Measurements from ENCODE around the gene EAF1.
"Not testable (repeated sequence)": the region's sequence is repeated elsewhere in the genome, so short reads cannot be mapped to it uniquely, and the experiment has no call there.

Gene EAF1

DNA sequence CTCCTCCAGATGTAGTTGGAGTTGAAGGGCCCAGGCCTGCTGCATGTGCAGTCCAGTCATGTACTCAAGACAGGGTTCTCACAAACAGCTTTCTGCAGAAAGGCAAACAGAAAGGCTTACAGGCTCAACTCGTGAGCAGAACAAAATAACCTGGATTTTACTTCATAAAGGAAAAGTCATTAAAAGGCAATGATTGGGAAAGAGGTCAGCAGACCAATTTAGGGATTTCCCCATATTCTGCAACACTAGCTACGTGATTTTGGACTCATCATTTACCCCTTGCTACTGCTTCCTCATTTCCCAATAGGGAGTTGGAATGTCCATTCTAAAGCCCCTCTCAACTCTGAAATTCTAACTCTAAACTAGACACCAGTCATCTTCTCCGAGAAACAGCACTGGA is 18.2 kb upstream of the EAF1 start:
- no peak for FAIRE-seq

DNA sequence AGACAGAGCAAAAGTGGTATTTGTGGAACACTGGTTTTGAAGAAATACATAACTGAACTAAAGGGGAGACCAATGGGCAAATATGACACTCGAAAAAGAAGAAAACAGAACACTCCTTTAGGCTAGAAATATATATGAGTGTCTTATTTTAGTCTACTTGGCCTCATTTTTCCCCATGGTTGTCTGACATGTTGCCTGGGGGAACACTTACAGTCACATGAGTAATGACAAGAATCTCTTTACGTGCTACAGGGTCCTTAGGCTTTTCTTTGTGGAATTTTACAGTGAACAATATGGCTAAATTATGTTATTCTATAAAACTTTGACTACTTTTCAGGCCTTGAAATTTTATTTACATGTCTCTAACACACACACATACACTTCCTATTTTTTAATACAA is 17.6 kb upstream of the EAF1 start:
- FAIRE-seq, result no peak

DNA sequence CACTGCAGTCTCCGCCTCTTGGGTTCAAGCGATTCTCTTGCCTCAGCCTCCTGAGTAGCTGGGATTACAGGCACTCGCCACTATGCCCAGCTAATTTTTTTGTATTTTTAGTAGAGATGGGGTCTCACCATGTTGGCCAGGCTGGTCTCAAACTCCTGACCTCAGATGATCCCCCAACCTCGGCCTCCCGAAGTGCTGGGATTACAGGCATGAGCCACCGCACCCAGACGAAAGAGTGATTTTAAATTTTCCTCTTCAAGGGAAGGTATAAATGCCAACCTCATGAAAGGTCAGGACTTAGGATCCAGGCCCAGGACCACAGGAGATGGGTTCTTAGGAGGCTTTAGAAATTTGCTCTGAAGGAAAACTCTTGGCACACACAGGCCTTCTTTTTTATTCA is 16.4 kb upstream of the EAF1 start:
- not testable (repeated sequence) for FAIRE-seq

DNA sequence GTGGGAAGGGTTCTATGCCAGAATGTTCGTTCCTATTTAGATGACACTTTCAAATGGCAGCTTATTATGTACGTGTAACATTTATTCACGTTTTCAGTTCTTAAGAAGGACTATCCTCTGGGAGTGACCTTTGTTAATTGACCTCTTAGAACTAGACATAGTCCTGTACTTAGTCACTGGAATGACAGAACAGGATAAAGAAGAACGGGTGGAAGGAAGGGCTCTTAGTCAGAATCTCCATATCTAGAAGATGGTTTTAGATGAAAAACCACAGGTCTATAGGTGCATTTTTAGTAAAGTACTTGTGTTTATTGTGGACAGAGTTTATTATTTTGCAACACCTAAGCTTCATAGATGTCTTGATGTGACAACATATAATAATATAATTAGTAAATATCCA is 6.5 kb upstream of the EAF1 start:
- no peak for FAIRE-seq

DNA sequence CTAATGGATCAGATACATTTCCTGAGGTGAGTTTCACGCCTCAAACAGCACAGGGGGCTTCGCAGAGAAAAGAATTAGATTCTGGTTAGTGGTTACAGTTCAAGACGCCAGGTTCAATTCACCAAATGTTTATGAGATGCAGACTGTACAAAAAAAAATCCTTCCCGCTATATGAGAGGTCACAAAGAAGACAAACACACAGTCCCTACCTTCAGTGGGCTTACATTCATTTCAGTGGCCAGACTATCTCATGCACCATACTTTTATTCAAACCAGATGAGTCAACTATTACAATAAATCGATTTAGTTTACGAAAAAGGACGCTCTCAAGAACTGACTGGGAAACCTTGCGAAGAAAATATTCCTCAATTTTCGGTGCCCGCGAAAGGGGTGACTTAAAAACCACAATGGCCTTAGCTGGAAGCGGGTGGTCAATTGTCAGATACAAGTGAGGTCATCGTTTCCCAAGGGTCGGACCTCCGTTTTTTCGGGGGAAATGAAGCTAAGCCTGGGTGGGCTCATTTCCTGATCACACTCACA is 749 bp upstream of the EAF1 start:
- FAIRE-seq, result no peak

DNA sequence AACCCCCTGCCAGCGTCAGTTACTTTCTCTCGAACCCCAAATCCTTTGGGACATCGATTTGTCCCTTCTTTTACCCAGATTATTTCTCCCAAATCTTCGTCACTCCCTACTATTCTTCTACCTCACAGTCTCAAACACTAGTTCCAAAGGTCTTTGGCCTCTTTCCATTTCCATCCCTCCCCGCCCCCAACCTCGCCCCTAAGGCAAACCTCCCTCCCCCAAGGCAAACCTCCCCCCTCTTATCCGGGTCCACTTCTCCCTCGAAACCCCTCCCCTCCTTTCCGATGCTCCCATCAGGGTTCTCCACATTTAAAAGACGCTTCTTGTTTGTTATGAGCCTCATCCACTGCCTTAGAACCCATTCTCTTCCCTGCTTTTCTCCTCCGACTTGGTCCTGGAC is 583 bp downstream of the EAF1 start:
- no peak for FAIRE-seq

DNA sequence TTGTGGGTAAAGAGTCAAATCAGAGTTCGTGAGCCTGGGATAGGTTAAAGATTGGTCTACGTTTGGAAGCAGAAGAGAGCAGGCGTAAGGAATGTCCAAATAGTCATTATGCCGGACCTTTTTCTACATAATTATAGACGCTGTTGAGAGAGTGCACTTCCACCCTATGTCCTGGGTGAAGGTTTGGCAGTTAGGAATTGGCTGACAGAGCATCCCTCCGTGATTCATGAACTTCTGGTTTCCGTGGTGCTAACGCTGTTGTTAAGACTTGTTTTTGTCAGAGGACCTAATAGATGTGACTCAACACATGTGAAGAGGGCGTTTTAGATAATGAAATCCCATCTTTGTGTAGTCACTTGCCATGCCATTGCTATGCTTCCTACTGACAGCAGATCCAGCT is 1.1 kb downstream of the EAF1 start:
- no peak for FAIRE-seq

DNA sequence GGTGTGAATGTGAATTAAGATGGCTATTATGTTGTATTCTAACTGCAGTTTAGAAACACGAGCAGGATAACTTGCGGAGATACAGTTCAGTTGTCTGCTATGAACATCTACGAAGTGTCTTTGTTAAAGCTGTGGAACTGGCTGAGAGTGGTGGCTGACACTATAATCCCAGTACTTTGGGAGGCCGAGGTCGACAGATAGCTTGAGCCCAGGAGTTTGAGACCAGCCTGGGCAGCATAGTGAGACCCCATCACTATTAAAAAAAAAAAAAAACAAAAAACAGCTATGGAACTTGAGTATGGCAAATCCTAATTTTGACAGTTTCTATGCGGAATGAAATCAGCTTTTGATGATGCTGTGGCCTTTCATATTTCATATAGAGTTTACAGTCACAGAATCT is 1.7 kb downstream of the EAF1 start:
- FAIRE-seq, result no peak

DNA sequence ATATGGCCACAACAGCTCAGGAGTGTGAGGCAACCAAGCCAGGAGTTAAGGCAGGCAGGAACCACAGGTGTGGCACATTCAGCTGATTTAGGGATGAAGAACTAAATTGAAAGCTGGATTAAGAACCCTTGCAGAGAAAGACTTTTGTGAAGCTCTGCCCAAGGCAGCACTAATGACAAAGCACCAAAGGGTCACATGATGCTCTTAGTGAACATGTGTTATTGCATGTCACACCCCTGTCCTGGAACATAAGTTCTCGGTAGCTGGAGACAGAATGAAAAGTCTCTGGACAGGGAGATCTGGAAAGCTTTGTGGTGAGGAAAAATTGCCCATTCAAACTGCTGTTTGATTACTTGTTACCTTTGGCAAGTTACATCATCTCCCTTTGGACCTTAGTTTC is 3.2 kb downstream of the EAF1 start:
- no peak for FAIRE-seq

DNA sequence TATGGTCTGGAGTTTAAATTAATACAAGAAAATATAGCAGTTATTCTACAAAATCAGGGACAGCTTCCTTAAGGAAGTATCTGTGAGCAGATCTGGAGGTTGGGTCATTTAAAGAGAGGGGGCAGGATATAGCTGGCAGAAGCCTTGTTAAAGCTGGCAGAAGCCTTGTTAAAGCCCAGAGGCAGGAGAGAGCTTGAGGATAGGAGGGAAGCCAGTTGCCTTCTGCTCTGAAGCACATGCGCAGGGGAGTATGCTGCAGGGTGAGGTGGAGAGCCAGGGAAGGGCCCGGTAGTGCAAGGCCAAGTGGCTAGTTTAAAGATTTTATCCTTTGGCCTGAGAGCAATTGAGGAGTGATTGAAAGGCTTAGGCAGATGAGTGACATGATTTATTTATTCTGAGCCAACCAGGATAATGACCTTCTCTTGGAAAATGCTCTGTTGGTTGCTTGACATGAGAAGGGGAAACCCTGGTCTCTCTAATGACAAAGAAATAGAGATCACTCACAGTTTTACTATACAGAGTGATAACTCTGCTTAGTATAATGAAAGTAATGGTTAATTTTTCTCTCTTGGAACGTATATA is 3.9 kb downstream of the EAF1 start:
- FAIRE-seq, result no peak

DNA sequence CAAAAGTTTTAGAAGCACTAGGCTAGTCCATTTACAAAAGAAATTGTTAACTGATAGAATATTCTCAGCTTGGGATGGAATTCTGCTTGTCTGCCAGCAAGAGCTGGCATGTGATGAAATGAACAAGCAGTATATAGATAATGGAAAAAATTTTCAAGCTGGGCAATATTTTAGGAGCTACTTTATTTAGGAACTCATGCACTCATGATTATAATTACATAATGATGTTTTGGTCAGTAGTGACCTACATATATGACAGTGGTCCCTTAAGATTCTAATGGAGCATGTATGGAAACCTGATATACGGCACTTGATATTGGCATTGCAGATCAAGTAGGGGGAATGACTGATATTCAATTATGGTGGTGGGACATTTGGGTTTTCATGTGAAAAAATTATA is 6.1 kb downstream of the EAF1 start:
- no peak for FAIRE-seq

DNA sequence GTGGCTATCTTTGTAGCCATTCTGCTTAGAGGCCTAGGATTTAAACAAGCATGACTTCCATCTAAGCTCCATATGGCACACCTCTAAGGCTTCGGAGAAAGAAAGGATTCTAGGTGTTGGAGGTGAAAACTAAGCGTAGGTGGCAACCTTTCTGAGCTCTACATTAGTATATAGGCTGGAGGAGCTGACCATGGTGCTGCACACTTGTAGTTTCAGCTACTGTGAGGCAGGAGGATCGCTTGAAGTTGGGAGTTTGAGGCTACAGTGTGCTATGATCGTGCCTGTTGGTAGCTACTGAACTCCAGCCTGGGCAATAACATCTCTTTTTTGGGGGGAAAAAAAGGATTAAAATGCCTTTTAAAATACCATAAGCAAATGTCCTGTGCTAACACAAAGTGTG is 7.4 kb downstream of the EAF1 start:
- FAIRE-seq, result no peak

DNA sequence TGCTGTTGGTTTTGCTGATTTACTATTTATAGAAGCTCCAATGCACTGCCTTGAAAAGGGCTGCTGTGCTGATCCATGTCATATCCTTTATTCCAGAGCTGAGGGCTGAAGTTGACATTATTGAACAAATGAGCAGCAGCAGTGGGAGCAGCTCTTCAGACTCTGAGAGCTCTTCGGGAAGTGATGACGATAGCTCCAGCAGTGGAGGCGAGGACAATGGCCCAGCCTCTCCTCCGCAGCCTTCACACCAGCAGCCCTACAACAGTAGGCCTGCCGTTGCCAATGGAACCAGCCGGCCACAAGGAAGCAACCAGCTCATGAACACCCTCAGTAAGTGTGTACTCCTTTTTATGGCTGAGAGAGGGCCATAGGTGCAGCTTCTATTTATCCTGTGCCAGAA is 8.8 kb downstream of the EAF1 start:
- no peak for FAIRE-seq

DNA sequence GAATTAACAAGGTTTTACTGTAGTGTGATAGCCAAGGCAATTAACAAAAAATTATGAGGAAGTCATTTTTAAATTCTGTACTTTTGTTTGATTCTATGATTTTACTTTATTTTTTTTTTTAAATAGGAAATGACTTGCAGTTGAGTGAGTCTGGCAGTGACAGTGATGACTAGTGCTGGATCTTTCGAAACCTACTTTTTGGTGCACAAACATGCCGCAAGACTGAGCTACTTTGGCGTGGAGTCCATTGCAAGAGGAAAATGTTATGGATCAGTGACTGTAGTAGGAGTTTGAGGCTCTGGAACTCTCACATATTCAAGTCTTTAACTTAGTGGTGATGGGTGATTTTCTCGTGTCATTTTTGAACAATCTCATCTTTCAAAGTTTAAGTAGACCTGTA is 11.6 kb downstream of the EAF1 start:
- no peak for FAIRE-seq

DNA sequence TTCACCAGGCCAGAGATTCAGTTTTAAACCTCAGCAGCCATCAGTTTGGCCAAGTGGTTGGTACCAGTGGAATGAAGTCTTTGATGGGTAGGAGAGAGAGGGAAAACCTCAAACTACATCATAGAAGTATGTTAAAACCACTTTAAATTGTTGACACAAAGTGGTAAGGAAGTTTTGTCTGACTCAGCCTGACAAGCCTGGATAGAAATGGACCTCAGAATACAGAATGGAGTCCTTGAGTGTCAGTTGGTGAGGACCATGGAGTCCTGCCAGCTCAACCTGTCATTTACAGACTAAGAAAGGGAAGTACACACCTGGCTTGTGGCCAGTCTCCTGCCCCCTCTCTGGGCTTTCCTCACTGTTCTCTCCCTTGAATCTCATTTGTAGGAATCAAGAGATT is 12.1 kb downstream of the EAF1 start:
- no peak for FAIRE-seq

DNA sequence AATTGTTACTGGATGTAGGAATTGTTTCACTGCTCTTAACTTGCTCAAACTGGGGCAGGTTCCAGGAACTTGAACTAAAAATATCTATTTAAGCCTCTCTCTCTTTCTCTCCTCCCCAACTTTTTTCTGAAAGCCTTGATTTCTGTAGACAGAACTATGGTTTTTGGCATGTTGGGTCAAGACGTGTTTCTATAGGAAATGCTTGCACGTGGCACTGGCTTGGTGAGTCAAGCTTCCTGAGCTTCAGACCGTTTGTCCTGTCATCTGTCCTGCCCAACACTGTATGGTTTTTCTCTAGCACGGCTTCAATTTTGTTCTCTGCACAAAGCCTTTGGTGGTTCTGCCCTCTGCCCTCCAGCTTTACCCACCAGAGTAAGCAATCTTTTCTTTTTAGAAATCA is 13.5 kb downstream of the EAF1 start:
- FAIRE-seq, result no peak

DNA sequence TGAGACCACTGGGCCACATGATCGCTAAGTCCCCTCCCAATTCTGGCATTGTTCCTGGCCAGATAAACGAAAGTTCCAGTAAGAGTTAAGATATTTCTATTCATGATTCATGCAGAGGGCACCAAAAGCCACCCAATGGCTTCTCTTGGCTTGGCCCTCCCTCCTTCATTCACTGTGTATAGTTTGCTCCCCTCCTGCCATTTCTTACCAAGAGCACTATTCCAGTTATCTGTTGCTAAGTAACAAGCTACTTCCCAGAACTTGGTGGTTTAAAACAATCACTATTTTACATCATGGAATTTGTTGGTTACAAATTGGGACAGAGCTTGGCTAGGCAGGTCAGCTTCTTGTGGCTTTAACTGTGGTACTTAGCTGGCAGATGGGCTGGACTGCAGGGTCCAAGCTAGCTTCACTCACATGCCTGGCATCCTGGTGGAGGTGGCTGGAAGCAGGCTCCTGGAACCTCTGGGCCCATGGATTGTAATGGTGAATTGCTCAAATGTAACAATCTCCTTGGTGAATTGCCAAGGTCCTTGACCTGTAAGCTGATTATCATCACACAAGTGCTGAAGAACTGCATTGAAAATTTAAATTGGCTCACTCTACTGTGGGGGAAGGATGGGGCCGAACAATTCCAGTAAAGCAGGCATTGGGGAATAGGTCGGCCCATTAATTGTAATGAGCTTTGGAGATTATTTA is 16.6 kb downstream of the EAF1 start:
- no peak for FAIRE-seq

DNA sequence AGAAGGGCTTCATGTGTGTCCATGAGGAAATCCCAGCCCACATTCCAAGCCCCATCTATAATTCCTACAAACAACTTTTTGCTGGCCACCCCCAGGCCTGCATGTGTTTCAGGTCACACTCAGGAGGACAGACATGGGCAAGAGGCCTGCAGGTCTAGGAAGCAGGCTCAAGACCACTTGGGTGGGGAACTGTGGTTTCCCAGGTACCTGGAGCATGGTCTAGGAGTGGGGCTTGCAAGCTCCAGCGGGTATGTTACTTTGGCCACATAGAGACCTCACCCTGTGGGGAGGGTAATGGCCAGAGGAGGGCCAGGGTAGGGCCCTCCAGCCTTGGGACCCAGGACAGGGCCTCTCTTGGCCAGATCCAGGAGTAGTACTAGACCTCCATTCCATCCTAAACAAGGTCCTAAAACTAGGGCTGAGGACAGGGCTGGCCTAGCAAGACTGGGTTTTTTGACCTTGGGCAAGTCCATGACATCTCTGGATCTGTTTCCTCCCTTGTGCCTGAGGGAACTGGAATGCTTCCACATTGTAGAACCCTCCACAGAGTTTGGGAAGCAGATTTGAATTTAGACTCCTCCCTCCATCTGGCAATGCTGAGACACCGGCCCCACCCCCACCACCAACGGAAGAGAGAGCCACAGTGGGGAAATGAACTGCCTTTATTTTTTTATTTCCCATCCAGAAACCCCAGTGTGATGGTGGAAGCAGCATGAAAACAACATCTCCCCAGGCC is 22.3 kb downstream of the EAF1 start:
- FAIRE-seq, result no peak

DNA sequence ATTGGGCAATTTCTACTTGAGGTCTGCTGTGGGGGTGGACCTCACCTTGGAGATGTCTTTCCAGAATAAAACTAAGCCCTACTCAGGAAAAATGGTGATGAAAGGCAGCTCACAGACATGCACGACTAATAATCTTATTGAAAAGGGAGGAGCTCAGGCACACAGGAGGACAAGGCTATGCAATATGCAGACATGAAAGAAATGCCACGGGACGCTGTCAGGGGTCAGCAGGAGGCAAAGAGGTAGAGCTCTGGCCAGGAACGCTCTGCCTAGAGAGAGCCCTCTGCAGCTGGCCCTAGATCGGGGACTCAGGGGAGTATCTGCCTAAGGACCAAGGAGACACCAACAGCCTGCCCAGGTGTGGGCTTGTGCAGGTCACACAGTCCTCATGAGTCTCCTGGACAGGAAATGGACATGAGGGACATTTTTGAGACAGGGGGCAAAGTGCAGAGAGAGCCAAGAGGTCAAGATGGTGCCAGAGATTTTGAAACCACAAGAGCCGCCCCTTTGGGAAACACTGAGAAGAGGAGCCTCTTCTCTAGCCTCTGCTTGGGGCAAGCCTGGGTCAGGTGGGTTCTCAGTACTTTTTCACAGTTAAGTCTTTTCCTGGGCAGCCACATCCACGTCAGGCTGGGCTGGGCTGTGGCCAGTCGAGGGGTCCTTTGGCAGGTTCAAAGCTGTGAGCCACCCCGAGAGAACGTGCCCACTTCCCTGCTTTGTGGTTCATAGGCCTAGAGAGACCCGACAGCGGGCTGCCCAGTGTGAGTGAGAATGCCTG is 23.2 kb downstream of the EAF1 start:
- FAIRE-seq, result no peak

DNA sequence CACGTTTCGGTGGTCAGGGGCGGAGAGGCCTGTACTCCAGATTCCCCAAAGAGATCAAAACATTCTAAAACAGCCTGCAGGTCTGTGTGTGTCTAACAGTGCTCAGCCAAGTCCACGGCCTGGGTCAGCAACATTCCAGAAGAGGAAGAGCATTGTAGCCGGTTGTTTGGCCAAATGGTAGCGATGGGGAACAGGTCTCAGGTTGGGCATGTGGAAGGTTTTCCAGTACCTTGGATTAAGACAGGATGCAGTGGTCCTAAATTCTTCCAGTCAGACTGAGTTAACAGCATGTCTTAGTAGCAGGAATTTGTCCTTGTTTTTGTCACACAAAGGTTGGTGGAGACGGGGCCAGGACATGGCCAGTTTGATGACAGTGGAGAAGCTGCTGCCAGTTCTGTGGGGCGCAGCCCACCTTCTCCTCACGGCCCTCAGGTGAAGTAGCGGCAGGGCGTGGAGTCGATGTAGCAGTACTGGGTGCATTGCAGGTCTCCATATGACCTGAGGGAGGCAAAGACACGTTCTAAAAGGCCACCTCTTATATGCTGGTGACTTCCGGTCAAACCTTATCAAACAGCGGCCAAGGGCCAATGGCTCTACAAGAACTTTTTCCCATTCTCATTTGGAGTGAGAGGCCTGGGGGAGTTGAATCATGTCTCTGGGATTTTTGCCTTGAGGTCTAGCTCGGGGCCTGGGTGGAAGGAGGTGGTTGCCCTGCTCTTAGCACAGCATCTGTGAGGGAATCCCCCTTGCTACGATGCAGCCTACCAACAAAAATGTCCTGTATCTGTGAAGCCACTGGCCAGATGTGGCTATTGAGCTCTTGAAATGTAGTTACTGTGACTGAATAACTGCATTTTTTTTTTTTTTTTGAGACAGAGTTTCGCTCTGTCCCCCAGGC is 24.1 kb downstream of the EAF1 start:
- no peak for FAIRE-seq

DNA sequence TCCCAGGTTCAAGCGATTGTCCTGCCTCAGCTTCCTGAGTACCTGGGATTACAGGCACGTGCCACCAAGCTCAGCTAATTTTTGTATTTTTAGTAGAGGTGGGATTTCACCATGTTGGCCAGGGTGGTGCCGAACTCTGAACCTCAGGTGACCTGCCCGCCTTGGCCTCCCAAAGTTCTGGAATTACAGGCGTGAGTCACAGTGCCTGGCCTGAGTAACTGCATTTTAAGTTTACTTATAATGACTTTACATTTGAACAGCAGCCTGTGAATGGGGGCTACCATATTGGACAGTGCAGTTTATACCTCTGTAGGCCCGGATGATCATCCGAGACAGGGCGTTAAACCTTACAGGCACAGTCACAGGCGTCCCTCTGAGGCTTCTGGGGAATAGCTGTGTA is 24.8 kb downstream of the EAF1 start:
- no peak for FAIRE-seq

DNA sequence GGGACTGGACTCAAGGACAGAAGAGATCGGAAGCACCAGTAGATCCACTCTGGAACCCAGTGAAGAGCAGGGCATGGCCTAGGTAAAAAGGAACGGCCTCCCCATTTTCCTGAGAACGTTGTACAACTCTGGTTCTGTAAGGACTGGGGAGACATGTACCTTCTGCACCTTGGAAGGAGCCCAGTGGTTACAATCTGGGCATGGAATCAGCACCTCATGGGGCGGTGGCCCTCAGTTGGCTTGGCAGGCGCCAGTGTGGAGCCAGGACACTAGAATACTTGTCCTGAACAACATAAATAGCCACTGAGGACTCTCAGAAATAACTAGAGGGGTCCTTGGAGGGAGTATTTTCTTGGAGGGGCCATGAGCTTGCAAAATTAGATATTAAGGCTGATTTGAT is 25.6 kb downstream of the EAF1 start:
- FAIRE-seq, result no peak
